Measurements from ENCODE around the gene SELP. TPM values are rescaled to one million over a fixed set of nuclear protein-coding genes. Genes with fewer than 3 reads are reported as not detected.

SELP gene
- total and polyA plus RNA-seq, 2 of the 13 experiments (the other 11 are each of a cell fraction or from before 2014, with no cell fraction given): 0.11 TPM; not detected in 1

DNA sequence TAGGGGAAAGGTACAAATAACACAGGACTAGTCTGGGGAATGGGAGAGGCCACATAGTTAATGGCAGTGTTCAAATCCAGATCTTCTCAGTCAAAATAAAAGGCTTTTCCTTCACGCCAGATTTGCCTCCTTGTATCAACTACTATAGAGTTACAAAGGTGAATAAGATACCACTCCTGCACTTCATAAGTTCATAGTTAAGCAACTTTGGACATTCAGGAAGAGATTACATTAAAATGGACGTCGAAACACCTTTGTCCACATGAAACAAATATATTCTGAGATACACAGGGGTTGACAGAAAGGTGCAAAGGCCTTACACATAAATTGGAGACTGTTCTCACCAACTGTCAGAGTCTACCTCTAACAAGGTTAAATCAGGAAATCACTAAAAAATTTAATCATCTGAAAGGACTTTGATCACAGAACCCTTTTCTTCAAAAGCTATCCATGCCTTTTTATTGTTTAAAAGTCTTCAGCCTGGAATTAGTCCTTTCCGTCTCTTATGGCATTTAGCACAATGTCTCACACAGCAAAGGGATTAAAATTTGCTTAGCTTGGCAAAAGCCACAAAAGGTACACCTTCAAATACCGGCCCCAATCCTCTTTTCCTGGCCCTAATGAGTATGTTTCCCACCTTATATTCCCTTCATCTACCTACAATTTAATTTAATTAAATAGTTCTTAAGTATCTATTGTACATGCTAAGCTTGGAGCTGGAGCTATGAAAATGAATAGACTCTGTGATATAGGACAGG, 51.8 kb downstream of the SELP start:
- H2AFZ ChIP-seq (ENCODE audit: low read length): no peak overlapping the region
- WGBS (ENCODE audit: low lambda C conversion rate): 80% methylated on average over 5 of the region's 5 CpGs
- no peak overlapping the region for H3K4me3 ChIP-seq (replicated peaks in 1 of 3; ENCODE audit: insufficient read depth in 1 of 3, low read depth in 2 of 3, low read length in 3 of 3)
- ATAC-seq (no peak), FAIRE-seq (no peak), DNase-seq (ENCODE audit: low spot score) (no peak)
- H3K27me3 ChIP-seq (ENCODE audit: control insufficient read depth in 1 of 2, insufficient read depth in 2 of 2, low read length in 2 of 2): no peaks in the 10 kb centered on the region
- peaks cover 98% of the 10 kb centered on the region for H3K4me1 ChIP-seq (ENCODE audit: insufficient read depth, low read length)
- CTCF ChIA-PET (ENCODE audit: low intra/inter-chr PET ratio, low total read pairs): no interaction called here
- no TSS peak for BruUV-seq (replicated peaks)
- H3K36me3 ChIP-seq (replicated peaks in 1 of 2; ENCODE audit: control insufficient read depth in 1 of 2, insufficient read depth in 2 of 2, low read length in 2 of 2): peaks cover 12 to 46% of the 10 kb centered on the region in 2 experiments
- H3K9me3 ChIP-seq (ENCODE audit: low read length): no peaks in the 10 kb centered on the region
- POLR2A ChIA-PET: interaction anchor here (1.8 to 4.4 kb wide), 2 partner anchors 8 to 9 kb away, joined by 5 to 60 read pairs; partner anchors contain the start of gene F5
- H3K27ac ChIP-seq (ENCODE audit: extremely low read length, insufficient read depth, low read length): peak overlapping the region; percentile 58
- H3K79me2 ChIP-seq (ENCODE audit: insufficient read depth, low read length): peaks cover 92% of the 10 kb centered on the region
- peak overlapping the region; percentile 29; the same call in 1 of the 2 replicates for H3K4me2 ChIP-seq (ENCODE audit: low read depth, low read length)
- no peak overlapping the region for H3K9ac ChIP-seq (ENCODE audit: insufficient read depth, low read depth, low read length)
- in situ Hi-C loops (cut with HindIII; ENCODE audit: extremely low pct_ligation_motif_present, low pct_unique_long_range_greater_than_20kb): no loop called here
- intact Hi-C loops (cut with micrococcal nuclease; ENCODE audit: unreplicated experiment): no loop called here
- no peaks in the 10 kb centered on the region for H4K20me1 ChIP-seq (ENCODE audit: insufficient read depth, low read length)
- no peak for TF ChIP-seq ZSCAN9 (CRISPR knock-in tag; IDR thresholded peaks at IDR 0.05; ENCODE audit: borderline replicate concordance)
- TF ChIP-seq ZNF331 (CRISPR knock-in tag; IDR thresholded peaks at IDR 0.05): no peak
- TF ChIP-seq EHMT2 (IDR thresholded peaks at IDR 0.05; ENCODE audit: borderline replicate concordance, low read depth, low read length): no peak
- TF ChIP-seq MAFF (IDR thresholded peaks at IDR 0.05; ENCODE audit: low read depth, low read length): peak; percentile 73
- TF ChIP-seq, protein P1, sequence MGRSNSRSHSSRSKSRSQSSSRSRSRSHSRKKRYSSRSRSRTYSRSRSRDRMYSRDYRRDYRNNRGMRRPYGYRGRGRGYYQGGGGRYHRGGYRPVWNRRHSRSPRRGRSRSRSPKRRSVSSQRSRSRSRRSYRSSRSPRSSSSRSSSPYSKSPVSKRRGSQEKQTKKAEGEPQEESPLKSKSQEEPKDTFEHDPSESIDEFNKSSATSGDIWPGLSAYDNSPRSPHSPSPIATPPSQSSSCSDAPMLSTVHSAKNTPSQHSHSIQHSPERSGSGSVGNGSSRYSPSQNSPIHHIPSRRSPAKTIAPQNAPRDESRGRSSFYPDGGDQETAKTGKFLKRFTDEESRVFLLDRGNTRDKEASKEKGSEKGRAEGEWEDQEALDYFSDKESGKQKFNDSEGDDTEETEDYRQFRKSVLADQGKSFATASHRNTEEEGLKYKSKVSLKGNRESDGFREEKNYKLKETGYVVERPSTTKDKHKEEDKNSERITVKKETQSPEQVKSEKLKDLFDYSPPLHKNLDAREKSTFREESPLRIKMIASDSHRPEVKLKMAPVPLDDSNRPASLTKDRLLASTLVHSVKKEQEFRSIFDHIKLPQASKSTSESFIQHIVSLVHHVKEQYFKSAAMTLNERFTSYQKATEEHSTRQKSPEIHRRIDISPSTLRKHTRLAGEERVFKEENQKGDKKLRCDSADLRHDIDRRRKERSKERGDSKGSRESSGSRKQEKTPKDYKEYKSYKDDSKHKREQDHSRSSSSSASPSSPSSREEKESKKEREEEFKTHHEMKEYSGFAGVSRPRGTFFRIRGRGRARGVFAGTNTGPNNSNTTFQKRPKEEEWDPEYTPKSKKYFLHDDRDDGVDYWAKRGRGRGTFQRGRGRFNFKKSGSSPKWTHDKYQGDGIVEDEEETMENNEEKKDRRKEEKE (IDR thresholded peaks at IDR 0.05): no peak
- TF ChIP-seq ZHX1 (CRISPR knock-in tag; IDR thresholded peaks at IDR 0.05; ENCODE audit: low read depth): no peak
- TF ChIP-seq ZNF766 (CRISPR knock-in tag; IDR thresholded peaks at IDR 0.05; ENCODE audit: borderline replicate concordance): no peak
- TF ChIP-seq, protein P2, sequence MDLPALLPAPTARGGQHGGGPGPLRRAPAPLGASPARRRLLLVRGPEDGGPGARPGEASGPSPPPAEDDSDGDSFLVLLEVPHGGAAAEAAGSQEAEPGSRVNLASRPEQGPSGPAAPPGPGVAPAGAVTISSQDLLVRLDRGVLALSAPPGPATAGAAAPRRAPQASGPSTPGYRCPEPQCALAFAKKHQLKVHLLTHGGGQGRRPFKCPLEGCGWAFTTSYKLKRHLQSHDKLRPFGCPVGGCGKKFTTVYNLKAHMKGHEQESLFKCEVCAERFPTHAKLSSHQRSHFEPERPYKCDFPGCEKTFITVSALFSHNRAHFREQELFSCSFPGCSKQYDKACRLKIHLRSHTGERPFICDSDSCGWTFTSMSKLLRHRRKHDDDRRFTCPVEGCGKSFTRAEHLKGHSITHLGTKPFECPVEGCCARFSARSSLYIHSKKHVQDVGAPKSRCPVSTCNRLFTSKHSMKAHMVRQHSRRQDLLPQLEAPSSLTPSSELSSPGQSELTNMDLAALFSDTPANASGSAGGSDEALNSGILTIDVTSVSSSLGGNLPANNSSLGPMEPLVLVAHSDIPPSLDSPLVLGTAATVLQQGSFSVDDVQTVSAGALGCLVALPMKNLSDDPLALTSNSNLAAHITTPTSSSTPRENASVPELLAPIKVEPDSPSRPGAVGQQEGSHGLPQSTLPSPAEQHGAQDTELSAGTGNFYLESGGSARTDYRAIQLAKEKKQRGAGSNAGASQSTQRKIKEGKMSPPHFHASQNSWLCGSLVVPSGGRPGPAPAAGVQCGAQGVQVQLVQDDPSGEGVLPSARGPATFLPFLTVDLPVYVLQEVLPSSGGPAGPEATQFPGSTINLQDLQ (CRISPR knock-in tag; IDR thresholded peaks at IDR 0.05): no peak
- TF ChIP-seq RBFOX2 (IDR thresholded peaks at IDR 0.05; ENCODE audit: low read depth, low read length): peak; percentile 50
- peak; percentile 75 to 85 for TF ChIP-seq MAFK (conservative IDR thresholded peaks at IDR 0.05 in 1 of 2, IDR thresholded peaks at IDR 0.05 in 1 of 2; ENCODE audit: low read length in 2 of 2)
- 0 out of 2 replicates have a peak, but pooled peaks have one; percentile 27 for TF ChIP-seq ZNF7 (CRISPR knock-in tag; IDR thresholded peaks at IDR 0.05)
- TF ChIP-seq AGO2 (optimal IDR thresholded peaks at IDR 0.05; ENCODE audit: low read depth, low read length): peak; percentile 44
- TF ChIP-seq, protein P3, sequence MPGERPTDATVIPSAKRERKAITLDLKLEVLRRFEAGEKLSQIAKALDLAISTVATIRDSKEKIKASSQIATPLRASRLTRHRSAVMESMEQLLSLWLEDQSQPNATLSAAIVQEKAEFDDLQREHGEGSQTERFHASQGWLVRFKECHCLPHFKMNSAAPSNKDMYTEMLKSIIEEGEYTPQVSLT (CRISPR knock-in tag; IDR thresholded peaks at IDR 0.05; ENCODE audit: borderline replicate concordance, low read depth): no peak

Measured in HepG2 (cell line).